Common myeloid progenitor, CD34-positive (primary cell): ENCODE data around the gene PELI2. TPM values are rescaled to one million over a fixed set of nuclear protein-coding genes. Genes with fewer than 3 reads are reported as not detected.
A peak's percentile ranks its signal among the peaks of the same experiment; 100 is the strongest.

ENCODE experiments used
- CTCF ChIA-PET: fragments of 350-600 bp; sonication (Branson Sonifier 250); formaldehyde crosslinking; loops from one replicate; lab custom pipeline; 2021; ENCODE audit warnings: antibody characterized with exemption; lab: Charles Lee
- POLR2A ChIA-PET: fragments of 350-600 bp; sonication (Branson Sonifier 250); formaldehyde crosslinking; loops from one replicate; lab custom pipeline; 2021; ENCODE audit warnings: antibody characterized with exemption; lab: Charles Lee
- DNase-seq, 3 donors: peaks; one replicate each; pipeline versions ENCODE4 v3.0.0 to v3.0.0-alpha.2; 2013
- H3K27ac ChIP-seq, 2 experiments: 1 replicate in 1 of 2; 2 replicates in 1 of 2; pipeline ENCODE4 v1.7.0; 2013; ENCODE audit warnings: inconsistent platforms in 2 of 2, low read length in 2 of 2, mild to moderate bottlenecking in 2 of 2, low read depth in 1 of 2, moderate library complexity in 1 of 2; ENCODE audit not compliant: severe bottlenecking in 2 of 2, insufficient read depth in 1 of 2, poor library complexity in 1 of 2
- H3K27me3 ChIP-seq, 5 experiments: replicated peaks in 2 of 5; 1 replicate in 3 of 5; 2 replicates in 2 of 5; pipeline versions ENCODE4 v1.6.1 to v1.7.0; 2013; ENCODE audit warnings: low read length in 4 of 5, mild to moderate bottlenecking in 2 of 5, moderate library complexity in 2 of 5, inconsistent platforms in 1 of 5; ENCODE audit not compliant: insufficient read depth in 5 of 5, control insufficient read depth in 4 of 5
- H3K36me3 ChIP-seq, 4 experiments: 1 replicate in 2 of 4; 2 replicates in 2 of 4; pipeline versions ENCODE4 v1.6.1 to v1.7.0; 2013; ENCODE audit warnings: low read length in 3 of 4, control low read depth in 1 of 4, mild to moderate bottlenecking in 1 of 4; ENCODE audit not compliant: control insufficient read depth in 4 of 4, insufficient read depth in 4 of 4
- H3K4me1 ChIP-seq, 4 experiments: 1 replicate in 3 of 4; 2 replicates in 1 of 4; pipeline versions ENCODE4 v1.6.1 to v1.7.1; 2013; ENCODE audit warnings: low read length in 3 of 4, mild to moderate bottlenecking in 3 of 4, control low read depth in 1 of 4, inconsistent platforms in 1 of 4, moderate library complexity in 1 of 4; ENCODE audit not compliant: control insufficient read depth in 4 of 4, insufficient read depth in 4 of 4; ENCODE audit errors: control extremely low read depth in 1 of 4
- H3K4me3 ChIP-seq, 7 experiments: 1 replicate in 4 of 7; 2 replicates in 3 of 7; pipeline versions ENCODE4 v1.5.1 to v1.7.0; 2013; ENCODE audit warnings: mild to moderate bottlenecking in 7 of 7, low read length in 6 of 7, moderate library complexity in 6 of 7, inconsistent platforms in 2 of 7, low read depth in 2 of 7, control low read depth in 1 of 7; ENCODE audit not compliant: insufficient read depth in 4 of 7, control insufficient read depth in 1 of 7; ENCODE audit errors: extremely low read depth in 1 of 7
- H3K9me3 ChIP-seq, 5 experiments: 1 replicate in 4 of 5; 2 replicates in 1 of 5; pipeline versions ENCODE4 v1.6.1 to v1.7.1; 2013; ENCODE audit warnings: low read length in 4 of 5, mild to moderate bottlenecking in 2 of 5, inconsistent platforms in 1 of 5, low read depth in 1 of 5, moderate library complexity in 1 of 5; ENCODE audit not compliant: control insufficient read depth in 4 of 5, insufficient read depth in 2 of 5; ENCODE audit errors: control extremely low read depth in 1 of 5
- WGBS: methylation state at CpG from one replicate; pipeline ENCODE4 v1.1.5; 2013; ENCODE audit not compliant: insufficient coverage; 5-methylcytosine and 5-hydroxymethylcytosine counted together
- polyA plus RNA-seq: library from polyadenylated mRNA; unstranded; fragments of 120-200 nt; gene quantifications from one replicate; pipeline ENCODE4 v1.2.1, GENCODE V29; 2013

PELI2 gene
- polyA plus RNA-seq, result 18.0 TPM

GRCh38 chr14:56117765-56118610 is at the start of gene PELI2:
Gene PELI2 (plus strand): TSS chr14:56118411. CDS start chr14:56118661, 250 bp downstream.
- POLR2A ChIA-PET, result interaction anchor here (0.6 to 1.6 kb wide), 5 partner anchors 9 to 361 kb away, joined by 4 to 11 read pairs (median 5); no protein-coding TSS in a partner anchor
- WGBS, result 0% methylated on average over 86 of the region's 96 CpGs
- H3K27me3 ChIP-seq, result no peaks in the 10 kb centered on the region

GRCh38 chr14:56073799-56074198 is 44.4 kb upstream of the PELI2 start:
- Histone ChIP-seq H3K27ac (no peak overlapping the region), H3K36me3 (no peaks in the 10 kb centered on the region), H3K9me3 (no peaks in the 10 kb centered on the region), H3K27me3 (no peaks in the 10 kb centered on the region), H3K4me3 (no peak overlapping the region), H3K4me1 (no peaks in the 10 kb centered on the region)
- ChIA-PET CTCF (no interaction called here), POLR2A (no interaction called here)
- no peak for DNase-seq
- 100% methylated on average over 3 of the region's 4 CpGs for WGBS

More at GRCh38 chr14:56117765-56118610, at the start of gene PELI2:
- CTCF ChIA-PET, result interaction anchor here (0.6 to 1.7 kb wide), 6 partner anchors 16 to 1213 kb away, joined by 3 to 4 read pairs (median 3); no protein-coding TSS in a partner anchor
- Histone ChIP-seq H3K4me1 (peaks cover 21 to 51% (median 40%) of the 10 kb centered on the region in 4 experiments), H3K4me3 (peak within 1 kb of the TSS; percentile 68 to 97 (median 85)), H3K9me3 (peaks cover 0 to under 1% (median 0%) of the 10 kb centered on the region in 5 experiments), H3K27ac (peak within 1 kb of the TSS; percentile 68 to 86), H3K36me3 (no peaks in the 10 kb centered on the region)
- DNase-seq, result peak; percentile 91 to 97 (median 95)

- Histone ChIP-seq H3K27me3 (no peaks in the 10 kb centered on the region), H3K36me3 (no peaks in the 10 kb centered on the region), H3K4me3 (no peak overlapping the region), H3K27ac (no peak overlapping the region), H3K9me3 (no peaks in the 10 kb centered on the region), H3K4me1 (no peaks in the 10 kb centered on the region)
- CTCF ChIA-PET, result no interaction called here
- POLR2A ChIA-PET, result no interaction called here
- no peak for DNase-seq
- WGBS, result no CpG with 5 or more reads among the region's 2 CpGs
These were observed 42.9 kb upstream of the PELI2 start for GRCh38 chr14:56075301-56075700.

GRCh38 chr14:56081139-56081538 is 37.1 kb upstream of the PELI2 start:
- Histone ChIP-seq H3K9me3 (no peaks in the 10 kb centered on the region), H3K36me3 (no peaks in the 10 kb centered on the region), H3K27ac (no peak overlapping the region), H3K27me3 (no peaks in the 10 kb centered on the region), H3K4me1 (peaks cover 0 to 3% (median 0%) of the 10 kb centered on the region in 4 experiments), H3K4me3 (no peak overlapping the region)
- 100% methylated on average over 1 of the region's 2 CpGs for WGBS
- CTCF ChIA-PET, result no interaction called here
- DNase-seq, result no peak
- POLR2A ChIA-PET, result no interaction called here

GRCh38 chr14:56082880-56083279 is 35.3 kb upstream of the PELI2 start:
- POLR2A ChIA-PET, result no interaction called here
- no peaks in the 10 kb centered on the region for H3K27me3 ChIP-seq
- no peaks in the 10 kb centered on the region for H3K9me3 ChIP-seq
- no peak overlapping the region for H3K4me3 ChIP-seq
- WGBS, result no CpG with 5 or more reads among the region's 2 CpGs
- H3K27ac ChIP-seq, result no peak overlapping the region
- H3K4me1 ChIP-seq, result peaks cover 0 to 8% (median 3%) of the 10 kb centered on the region in 4 experiments
- CTCF ChIA-PET, result no interaction called here
- DNase-seq, result no peak
- no peaks in the 10 kb centered on the region for H3K36me3 ChIP-seq

- Histone ChIP-seq H3K27me3 (no peaks in the 10 kb centered on the region), H3K4me3 (no peak overlapping the region), H3K36me3 (no peaks in the 10 kb centered on the region), H3K9me3 (no peaks in the 10 kb centered on the region), H3K4me1 (peaks cover 0 to 11% (median 5%) of the 10 kb centered on the region in 4 experiments), H3K27ac (no peak overlapping the region)
- POLR2A ChIA-PET, result no interaction called here
- CTCF ChIA-PET, result no interaction called here
- DNase-seq, result no peak
- WGBS, result 90% methylated on average over 4 of the region's 4 CpGs
These were observed 32.7 kb upstream of the PELI2 start for GRCh38 chr14:56085471-56085870.
